ENCODE data around the gene ZNF133. TPM values are rescaled to one million over a fixed set of nuclear protein-coding genes. Genes with fewer than 3 reads are reported as not detected.

Gene ZNF133
- 21.8 and 28.6 TPM in 2 replicates for total RNA-seq

GRCh38 chr20:18287915-18288748, at the start of gene ZNF133:
Gene ZNF133, plus strand, starts transcription at chr20:18288527. Its CDS starts 17,160 bp downstream, at chr20:18305687.

Other genes starting within 250 kb of the ZNF133 start
- not detected in 2 replicates for gene OVOL2, start 230.6 kb upstream of the ZNF133 start, total RNA-seq
- gene KAT14, start 150.7 kb upstream of the ZNF133 start, total RNA-seq: 14.5 and 18.1 TPM in 2 replicates
- gene PET117, start 150.7 kb upstream of the ZNF133 start, total RNA-seq: 13.9 and 17.6 TPM in 2 replicates
- gene DZANK1, start 178.5 kb downstream of the ZNF133 start, total RNA-seq: 1.1 and 1.5 TPM in 2 replicates
- gene POLR3F, start 178.9 kb downstream of the ZNF133 start, total RNA-seq: 10.5 and 13.6 TPM in 2 replicates
- 16.2 and 24.9 TPM in 2 replicates for gene RBBP9, start 208.7 kb downstream of the ZNF133 start, total RNA-seq
- gene SEC23B, start 219.4 kb downstream of the ZNF133 start, total RNA-seq: 68.6 and 87.4 TPM in 2 replicates